HG03378 (cell line): ENCODE measurements around the gene CNOT4.
A peak's percentile ranks its signal among the peaks of the same experiment; 100 is the strongest.
"Not testable (repeated sequence)": the region's sequence is repeated elsewhere in the genome, so short reads cannot be mapped to it uniquely, and the experiment has no call there.

Experiments
- ATAC-seq: cut with Tn5 transposase; IDR thresholded peaks from one replicate; pipeline ENCODE4 v1.9.1; 2021; ENCODE audit warnings: mild to moderate bottlenecking, moderate library complexity; ENCODE audit not compliant: unreplicated experiment

The CNOT4 gene

GRCh38 chr7:135370656-135371055 is 139.2 kb downstream of the CNOT4 start:
- ATAC-seq, result no peak

- ATAC-seq, result no peak
These were observed 140.5 kb downstream of the CNOT4 start for GRCh38 chr7:135369405-135369804.

GRCh38 chr7:135368416-135369186 is 141.3 kb downstream of the CNOT4 start:
- no peak for ATAC-seq

- no peak for ATAC-seq
These were observed 142.9 kb downstream of the CNOT4 start for GRCh38 chr7:135366843-135367508.

DNA sequence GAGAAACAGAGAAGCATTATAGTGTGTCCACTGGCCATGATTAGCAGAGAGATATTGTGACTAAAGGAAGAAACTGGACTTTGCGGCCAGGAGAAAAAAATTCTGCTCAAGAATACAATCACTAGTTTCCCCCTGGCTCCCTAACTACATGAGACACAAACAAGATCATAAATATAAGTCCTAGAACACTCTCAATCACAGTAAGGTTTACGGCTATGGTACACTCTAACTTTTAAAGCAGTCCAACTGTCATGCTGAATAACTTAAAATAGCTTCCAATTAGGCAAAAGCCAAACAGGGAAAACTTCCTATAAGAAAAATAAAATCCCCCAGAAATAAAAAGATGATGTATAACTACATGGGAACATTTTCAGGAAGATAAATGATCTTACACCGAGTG is 144.2 kb downstream of the CNOT4 start:
- no peak for ATAC-seq

DNA sequence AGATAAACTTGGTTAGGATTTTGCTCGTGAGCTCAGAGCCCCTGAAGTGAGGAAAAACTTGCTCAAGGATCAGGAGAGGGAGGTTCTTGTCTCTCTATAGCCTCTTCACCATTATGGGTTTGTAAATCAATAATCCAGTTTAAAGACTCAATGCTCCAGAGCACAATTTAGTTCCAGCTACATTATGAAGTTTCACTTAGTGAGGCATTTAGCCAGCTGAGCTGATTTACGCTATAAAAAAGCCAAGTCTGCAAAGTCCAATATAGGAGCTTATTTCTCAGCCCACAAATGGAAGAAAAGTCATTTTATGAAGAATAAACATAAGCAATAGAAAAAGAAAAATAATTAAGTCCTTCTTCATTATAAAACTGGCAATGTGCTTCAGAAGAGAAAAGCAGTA is 145.7 kb downstream of the CNOT4 start:
- ATAC-seq, result no peak

DNA sequence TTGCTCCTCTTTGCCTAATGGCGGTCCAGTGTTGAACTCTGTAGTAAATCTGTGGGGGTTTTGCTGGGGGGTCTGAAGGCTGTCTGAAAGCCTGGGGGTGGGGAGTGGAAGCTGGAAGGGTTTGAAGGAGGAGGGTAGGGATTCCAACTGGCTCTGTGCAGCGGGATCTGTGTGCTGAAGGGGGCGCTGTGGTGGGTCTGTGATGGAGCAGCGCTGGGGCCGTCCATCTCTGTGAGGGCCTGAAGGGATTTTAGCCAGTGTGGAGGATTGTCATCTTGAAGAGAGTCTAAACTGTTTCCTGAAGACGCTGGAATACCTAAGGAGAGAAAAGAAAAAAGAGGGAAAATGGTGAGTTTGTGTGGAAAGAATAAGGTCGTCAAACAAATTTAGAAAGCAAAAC is 147.0 kb downstream of the CNOT4 start:
- ATAC-seq, result no peak

- no peak for ATAC-seq
These were observed 148.1 kb downstream of the CNOT4 start for GRCh38 chr7:135361788-135362187.

GRCh38 chr7:135359615-135360014 is 150.3 kb downstream of the CNOT4 start:
- no peak for ATAC-seq

GRCh38 chr7:135355377-135356048 is 154.4 kb downstream of the CNOT4 start:
- ATAC-seq, result no peak

DNA sequence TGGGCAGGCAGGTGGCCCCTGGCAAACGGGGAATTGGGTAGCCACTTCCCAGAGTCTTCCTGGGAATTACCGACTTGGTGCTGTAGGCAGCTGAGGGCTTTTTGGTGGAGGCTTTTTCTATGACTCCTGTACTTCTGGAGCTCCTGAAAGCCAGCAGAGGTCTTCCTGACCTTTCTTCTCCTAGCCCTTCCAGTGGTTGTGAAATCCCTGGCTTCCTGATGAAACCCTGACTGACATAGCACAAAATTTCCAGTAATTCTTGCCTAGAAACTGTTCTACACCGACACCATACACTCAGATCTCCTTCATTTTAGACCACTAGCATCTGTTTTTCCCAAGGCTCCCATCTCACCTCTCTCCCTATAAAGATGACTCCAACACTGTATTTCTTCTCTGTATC is 156.1 kb downstream of the CNOT4 start:
- no peak for ATAC-seq

DNA sequence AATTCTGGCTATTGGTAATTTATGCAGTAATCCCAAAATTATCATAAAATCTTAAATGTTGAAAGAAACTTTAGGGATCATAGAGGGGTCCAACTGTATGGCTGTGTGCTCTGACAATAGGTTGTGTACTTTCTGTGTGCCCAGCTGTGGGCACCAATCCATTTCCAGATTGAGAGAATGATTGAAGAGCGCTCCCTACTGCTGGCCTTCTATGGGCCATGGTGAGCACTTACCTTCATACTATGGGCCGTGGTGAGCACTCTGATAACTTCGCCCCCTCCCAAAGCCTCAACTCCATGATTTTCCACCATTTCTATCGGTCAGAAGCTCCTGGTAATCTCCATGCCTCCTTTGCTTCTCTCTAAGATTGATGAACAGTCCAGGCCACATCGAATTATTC is 157.6 kb downstream of the CNOT4 start:
- no peak for ATAC-seq

DNA sequence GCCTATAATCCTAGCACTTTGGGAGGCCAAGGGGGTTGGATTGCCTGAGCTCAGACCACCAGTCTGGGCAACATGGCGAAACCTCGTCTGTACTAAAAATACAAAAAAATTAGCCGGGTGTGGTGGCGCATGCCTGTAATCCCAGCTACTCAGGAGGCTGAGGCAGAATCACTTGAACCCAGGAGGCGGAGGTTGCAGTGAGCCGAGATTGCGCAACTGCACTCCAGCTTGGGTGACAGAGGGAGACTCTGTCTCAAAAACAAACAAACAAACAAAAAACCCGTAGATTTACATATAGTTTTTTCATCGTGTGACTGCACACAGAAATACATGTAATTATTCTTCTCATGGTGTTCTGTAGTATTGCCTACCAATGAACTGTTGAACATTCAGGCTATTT is 158.8 kb downstream of the CNOT4 start:
- ATAC-seq, result not testable (repeated sequence)

DNA sequence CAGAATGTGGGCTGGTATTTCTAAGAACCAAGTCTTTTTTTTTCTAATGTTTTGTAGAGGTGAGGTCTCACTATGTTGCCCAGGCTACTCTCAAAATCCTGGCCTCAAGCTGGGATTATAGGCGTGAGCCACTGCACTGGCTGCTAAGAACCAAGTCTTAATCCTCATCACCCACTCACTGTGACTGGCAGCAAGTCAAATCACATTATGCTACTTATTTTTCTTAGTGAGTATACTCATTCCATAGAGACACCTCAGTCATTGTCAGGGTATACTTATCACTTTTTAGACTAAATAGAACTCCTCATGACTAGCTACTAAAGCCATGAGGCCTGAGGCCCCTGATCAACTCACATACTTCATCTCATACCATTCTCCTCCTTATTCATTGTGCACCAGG is 160.2 kb downstream of the CNOT4 start:
- no peak for ATAC-seq

GRCh38 chr7:135348493-135348892 is 161.4 kb downstream of the CNOT4 start:
- no peak for ATAC-seq

DNA sequence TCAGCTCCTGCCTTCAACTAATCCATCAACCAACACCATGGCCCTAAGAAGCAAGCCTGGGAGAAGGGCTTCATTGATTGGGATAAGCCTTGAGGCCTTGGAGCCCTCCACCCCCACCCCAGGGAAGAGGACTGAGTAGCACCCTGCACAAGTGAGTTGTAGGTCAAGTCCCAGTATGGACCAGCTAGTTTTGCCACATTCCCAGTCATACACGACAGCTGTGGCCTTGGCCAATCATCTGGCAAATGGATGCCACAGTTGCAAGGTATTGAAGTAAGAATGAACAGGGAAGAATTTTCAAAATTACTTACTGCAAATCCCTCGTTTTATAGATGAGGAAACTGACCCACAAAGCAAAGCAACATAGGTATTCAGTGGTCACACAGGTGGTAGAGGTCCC is 166.5 kb downstream of the CNOT4 start:
- no peak for ATAC-seq

DNA sequence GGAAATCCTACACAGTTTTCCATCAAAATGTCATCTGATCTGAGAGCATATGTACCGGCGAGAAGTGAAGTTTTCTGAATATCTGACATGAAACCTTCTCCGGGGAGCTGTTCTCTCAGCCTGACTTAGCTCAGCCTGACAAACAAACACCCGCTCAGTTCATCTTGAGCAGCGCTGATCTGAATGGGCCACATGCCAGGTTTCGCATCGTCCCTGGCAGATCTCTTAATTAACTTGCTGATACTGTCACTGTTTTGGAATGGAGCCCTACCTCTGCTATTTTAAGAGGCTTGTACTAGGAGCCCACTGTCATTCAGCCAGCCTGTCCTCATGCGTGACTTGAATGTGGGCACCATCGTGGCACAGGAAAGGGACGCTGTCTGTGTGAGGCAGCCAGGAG is 167.0 kb downstream of the CNOT4 start:
- ATAC-seq, result no peak

- no peak for ATAC-seq
These were observed 168.9 kb downstream of the CNOT4 start for GRCh38 chr7:135341049-135341448.

DNA sequence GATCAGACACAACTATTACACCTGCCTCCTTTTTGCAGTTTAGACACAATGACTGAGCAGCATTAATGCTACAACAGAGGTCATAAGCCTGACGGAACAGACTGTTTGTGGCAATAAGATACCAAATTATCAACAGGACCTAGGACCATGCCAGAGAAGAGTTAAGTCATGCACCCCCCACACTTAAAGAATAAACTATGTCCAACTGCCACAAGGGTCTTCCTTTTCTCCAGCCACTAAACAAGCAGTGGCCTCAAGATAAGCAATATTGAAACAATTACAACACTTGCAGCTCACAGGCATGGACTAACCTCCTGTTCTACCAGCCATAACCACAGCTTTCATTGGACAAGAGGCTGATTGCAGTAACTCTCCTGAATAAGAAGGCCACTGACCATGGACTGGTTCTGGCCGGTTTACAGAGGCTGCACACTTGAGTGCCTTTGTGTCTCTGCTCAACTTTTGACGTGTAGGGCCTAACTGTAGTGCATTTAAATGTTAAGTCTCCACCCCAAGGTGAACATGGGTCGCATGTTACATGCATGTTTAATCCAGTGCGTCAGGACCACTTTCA is 171.8 kb downstream of the CNOT4 start:
- ATAC-seq, result no peak

DNA sequence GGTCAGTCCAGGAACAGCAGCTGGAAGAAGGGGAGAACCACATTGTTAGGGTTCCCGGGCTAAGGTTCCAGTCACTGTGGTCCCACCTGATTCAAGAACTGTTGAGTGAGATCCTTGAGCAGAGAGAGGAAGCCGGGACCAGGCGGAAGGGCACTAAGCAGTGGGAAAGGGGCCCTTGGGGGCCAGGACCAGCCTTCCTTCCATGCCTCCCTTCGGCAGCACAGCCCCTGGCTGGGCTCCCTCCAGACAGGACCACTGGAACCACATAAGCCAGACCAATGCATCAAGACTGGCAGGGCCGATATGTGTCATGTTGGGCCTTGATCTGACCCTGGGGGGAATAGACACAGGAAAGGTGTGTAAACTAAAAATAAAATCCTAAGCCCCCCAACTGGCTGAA is 172.4 kb downstream of the CNOT4 start:
- ATAC-seq, result no peak

DNA sequence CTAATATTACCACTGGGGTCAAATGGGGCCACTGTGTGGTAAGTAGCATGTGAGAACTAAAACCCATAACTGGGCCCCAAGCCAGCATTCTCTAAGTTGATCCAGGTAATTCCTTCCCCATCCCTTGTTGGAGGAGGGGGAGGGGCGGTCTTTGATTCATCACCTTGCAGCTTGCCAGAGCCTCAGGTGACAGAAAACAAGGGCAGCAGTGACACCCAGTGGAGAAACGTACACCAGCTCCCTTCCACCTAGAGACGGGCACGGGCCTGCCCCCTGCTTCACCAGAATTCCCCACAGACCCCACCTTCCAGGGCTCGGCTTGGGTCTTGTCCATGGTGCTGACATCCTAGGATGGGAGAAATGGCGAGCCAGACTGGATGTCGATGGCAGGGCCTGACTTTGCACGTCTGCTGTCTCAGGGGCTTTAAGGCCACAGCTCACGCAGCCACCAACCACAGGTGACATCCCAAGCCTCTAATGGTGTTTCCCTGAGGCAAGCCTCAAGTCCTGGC is 174.2 kb downstream of the CNOT4 start:
- ATAC-seq, result peak; percentile 82
